HepG2 (cell line): Measurements from ENCODE around the gene SH3BP2. TPM values are rescaled to one million over a fixed set of nuclear protein-coding genes. Genes with fewer than 3 reads are reported as not detected.

Source experiments
- DMAP1 ChIP-seq: IDR thresholded peaks from 2 replicates; pipeline ENCODE4 v1.6.1; 2016
- EED ChIP-seq: sonication (generic); formaldehyde crosslinking; IDR thresholded peaks from 2 replicates; pipeline ENCODE4 v1.5.0; 2020; ENCODE audit warnings: mild to moderate bottlenecking, missing genetic modification reagents
- FOXP1 ChIP-seq, 2 experiments: fragments of 450-650 bp in 1 of 2; IDR thresholded peaks; 2 replicates each; pipeline ENCODE4 v1.6.1; 2017 to 2018; ENCODE audit warnings: antibody characterized with exemption in 1 of 2
- HNRNPUL1 ChIP-seq: fragments of 200-400 bp; formaldehyde crosslinking; IDR thresholded peaks from 2 replicates; pipeline ENCODE4 v1.6.1; 2017; ENCODE audit warnings: low read depth, mild to moderate bottlenecking, low read length, moderate library complexity
- HOXA9 ChIP-seq: sonication (generic); formaldehyde crosslinking; IDR thresholded peaks from 2 replicates; pipeline ENCODE4 v1.8.1; 2022; ENCODE audit warnings: missing genetic modification reagents, mild to moderate bottlenecking, moderate library complexity, borderline replicate concordance
- NCOA5 ChIP-seq: sonication (generic); formaldehyde crosslinking; IDR thresholded peaks from 2 replicates; pipeline ENCODE4 v1.4.0; 2020; ENCODE audit warnings: missing genetic modification reagents
- NPAS2 ChIP-seq: sonication (generic); formaldehyde crosslinking; IDR thresholded peaks from 2 replicates; pipeline ENCODE4 v1.8.0; 2022; ENCODE audit warnings: mild to moderate bottlenecking, missing genetic modification reagents, borderline replicate concordance
- SRSF1 ChIP-seq: fragments of 200-400 bp; formaldehyde crosslinking; optimal IDR thresholded peaks from 2 replicates; pipeline ENCODE3; 2017; ENCODE audit warnings: mild to moderate bottlenecking, low read depth, low read length, moderate library complexity
- TBP ChIP-seq: sonication (generic); formaldehyde crosslinking; IDR thresholded peaks from 2 replicates; pipeline ENCODE4 v1.5.0; 2020; ENCODE audit warnings: missing genetic modification reagents
- ZBTB8A ChIP-seq: sonication (generic); formaldehyde crosslinking; IDR thresholded peaks from 2 replicates; pipeline ENCODE4 v1.4.0; 2020; ENCODE audit warnings: mild to moderate bottlenecking, low read depth, missing genetic modification reagents, borderline replicate concordance
- ZNF205 ChIP-seq: IDR thresholded peaks from 2 replicates; pipeline ENCODE4 v1.6.1; 2018; ENCODE audit warnings: missing biosample characterization, missing genetic modification reagents
- ZNF331 ChIP-seq: sonication (generic); formaldehyde crosslinking; IDR thresholded peaks from 2 replicates; pipeline ENCODE4 v1.4.0; 2020; ENCODE audit warnings: missing genetic modification reagents
- ZNF354B ChIP-seq: sonication (generic); formaldehyde crosslinking; IDR thresholded peaks from 2 replicates; pipeline ENCODE4 v1.8.0; 2022; ENCODE audit warnings: mild to moderate bottlenecking, missing genetic modification reagents
- polyA plus RNA-seq, 8 experiments: library from polyadenylated mRNA; depleted of rRNA in 3 of 8; stranded (reverse) in 7 of 8; unstranded in 1 of 8; fragments of >200 nt; fragmentation: Illumina TruSeq in 4 of 8; extraction: Trizol in 4 of 8; gene quantifications; 2 replicates each; pipeline versions ENCODE4 v1.2.1 to v1.2.3, GENCODE V29; 2011 to 2016; ENCODE audit warnings: low read depth in 4 of 8, missing spikeins in 1 of 8, mixed read lengths in 1 of 8; ENCODE audit not compliant: insufficient read depth in 1 of 8
- total RNA-seq, 5 experiments: library from RNA; depleted of rRNA; stranded (reverse); fragments of >200 nt; fragmentation: Illumina TruSeq; extraction: Trizol; gene quantifications; 2 replicates each; pipeline ENCODE4 v1.2.3, GENCODE V29; 2016; ENCODE audit warnings: low read depth in 1 of 5
- TF ChIP-seq, protein P1 (sequence below): sonication (generic); formaldehyde crosslinking; IDR thresholded peaks from 2 replicates; pipeline ENCODE4 v1.5.0; 2020; ENCODE audit warnings: missing genetic modification reagents, mild to moderate bottlenecking, borderline replicate concordance
- TF ChIP-seq, protein P2 (sequence below): sonication (generic); formaldehyde crosslinking; IDR thresholded peaks from 2 replicates; pipeline ENCODE4 v1.9.0; 2021; ENCODE audit warnings: missing genetic modification reagents, borderline replicate concordance
- TF ChIP-seq, protein P3 (sequence below): sonication (generic); formaldehyde crosslinking; IDR thresholded peaks from 2 replicates; pipeline ENCODE4 v1.9.0; 2021; ENCODE audit warnings: mild to moderate bottlenecking, missing genetic modification reagents
- TF ChIP-seq, protein P4 (sequence below): sonication (generic); formaldehyde crosslinking; IDR thresholded peaks from 2 replicates; pipeline ENCODE4 v1.4.0; 2020; ENCODE audit warnings: mild to moderate bottlenecking, missing genetic modification reagents

The SH3BP2 gene
- total and polyA plus RNA-seq, 2 of the 13 experiments (the other 11 are each of a cell fraction or from before 2014, with no cell fraction given), result 16.9 to 34.5 TPM

DNA sequence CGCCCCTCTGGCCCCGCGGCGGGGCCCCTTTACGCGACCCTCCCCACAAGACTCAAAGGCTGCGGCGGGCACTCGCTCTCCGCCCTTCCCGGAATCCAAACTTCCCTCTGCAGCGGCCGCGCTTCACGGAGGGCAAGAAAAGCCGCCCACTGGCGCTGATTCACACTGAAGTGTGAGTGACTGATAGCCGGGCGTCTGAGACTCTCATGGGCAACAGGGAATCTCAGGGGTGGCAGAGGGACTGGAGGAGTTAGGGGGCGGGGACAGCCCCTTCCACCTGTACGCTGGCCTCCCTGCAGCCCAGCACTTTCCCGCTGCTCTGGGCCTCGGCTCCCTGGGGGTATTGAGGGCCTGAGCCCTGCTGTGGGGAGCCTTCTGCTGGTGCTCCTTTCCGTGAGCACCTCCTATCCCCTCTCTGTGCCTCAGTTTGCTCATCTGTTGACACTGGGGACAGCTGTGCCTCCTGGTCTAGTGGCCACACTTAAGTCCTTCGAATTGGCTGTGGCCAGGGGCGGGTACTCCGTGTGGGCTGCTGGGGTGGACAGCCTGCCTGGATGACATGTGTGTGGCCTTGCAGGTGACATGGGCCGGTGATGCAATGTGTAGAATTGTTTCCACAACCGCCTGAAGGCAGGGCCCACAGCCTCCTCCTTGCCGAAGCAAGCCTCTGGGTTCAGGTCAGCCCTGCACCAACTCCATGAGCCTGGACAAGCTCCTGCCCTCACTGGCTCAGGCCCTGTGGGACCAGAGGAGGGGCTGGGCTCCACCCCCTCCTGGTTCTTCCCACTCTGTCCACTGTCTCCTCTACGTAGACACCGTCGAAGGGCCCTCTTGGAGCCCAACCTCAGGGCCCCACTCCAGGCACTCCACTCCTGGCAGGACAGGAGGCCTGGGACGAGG lies 951 bp downstream of the SH3BP2 start (continued):
- no peak for TF ChIP-seq ZNF205 (CRISPR knock-in tag)
- TF ChIP-seq, protein P1, sequence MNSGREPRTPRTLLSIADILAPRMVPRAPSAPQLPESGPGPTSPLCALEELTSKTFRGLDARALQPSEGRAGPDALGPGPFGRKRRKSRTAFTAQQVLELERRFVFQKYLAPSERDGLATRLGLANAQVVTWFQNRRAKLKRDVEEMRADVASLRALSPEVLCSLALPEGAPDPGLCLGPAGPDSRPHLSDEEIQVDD (CRISPR knock-in tag), result no peak
- TF ChIP-seq, protein P2, sequence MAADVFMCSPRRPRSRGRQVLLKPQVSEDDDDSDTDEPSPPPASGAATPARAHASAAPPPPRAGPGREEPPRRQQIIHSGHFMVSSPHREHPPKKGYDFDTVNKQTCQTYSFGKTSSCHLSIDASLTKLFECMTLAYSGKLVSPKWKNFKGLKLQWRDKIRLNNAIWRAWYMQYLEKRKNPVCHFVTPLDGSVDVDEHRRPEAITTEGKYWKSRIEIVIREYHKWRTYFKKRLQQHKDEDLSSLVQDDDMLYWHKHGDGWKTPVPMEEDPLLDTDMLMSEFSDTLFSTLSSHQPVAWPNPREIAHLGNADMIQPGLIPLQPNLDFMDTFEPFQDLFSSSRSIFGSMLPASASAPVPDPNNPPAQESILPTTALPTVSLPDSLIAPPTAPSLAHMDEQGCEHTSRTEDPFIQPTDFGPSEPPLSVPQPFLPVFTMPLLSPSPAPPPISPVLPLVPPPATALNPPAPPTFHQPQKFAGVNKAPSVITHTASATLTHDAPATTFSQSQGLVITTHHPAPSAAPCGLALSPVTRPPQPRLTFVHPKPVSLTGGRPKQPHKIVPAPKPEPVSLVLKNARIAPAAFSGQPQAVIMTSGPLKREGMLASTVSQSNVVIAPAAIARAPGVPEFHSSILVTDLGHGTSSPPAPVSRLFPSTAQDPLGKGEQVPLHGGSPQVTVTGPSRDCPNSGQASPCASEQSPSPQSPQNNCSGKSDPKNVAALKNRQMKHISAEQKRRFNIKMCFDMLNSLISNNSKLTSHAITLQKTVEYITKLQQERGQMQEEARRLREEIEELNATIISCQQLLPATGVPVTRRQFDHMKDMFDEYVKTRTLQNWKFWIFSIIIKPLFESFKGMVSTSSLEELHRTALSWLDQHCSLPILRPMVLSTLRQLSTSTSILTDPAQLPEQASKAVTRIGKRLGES (CRISPR knock-in tag), result no peak; the same call in 1 of the 2 replicates
- no peak for TF ChIP-seq ZNF354B
- peak; percentile 70 for TF ChIP-seq EED
- no peak for TF ChIP-seq ZBTB8A
- no peak for TF ChIP-seq FOXP1 (IDR thresholded peaks at IDR 0.05)
- TF ChIP-seq FOXP1 (CRISPR knock-in tag; IDR thresholded peaks at IDR 0.05), result no peak
- TF ChIP-seq SRSF1, result no peak
- TF ChIP-seq HNRNPUL1, result no peak
- TF ChIP-seq DMAP1 (CRISPR knock-in tag), result peak; percentile 75; the same call in 1 of the 2 replicates
- TF ChIP-seq, protein P3, sequence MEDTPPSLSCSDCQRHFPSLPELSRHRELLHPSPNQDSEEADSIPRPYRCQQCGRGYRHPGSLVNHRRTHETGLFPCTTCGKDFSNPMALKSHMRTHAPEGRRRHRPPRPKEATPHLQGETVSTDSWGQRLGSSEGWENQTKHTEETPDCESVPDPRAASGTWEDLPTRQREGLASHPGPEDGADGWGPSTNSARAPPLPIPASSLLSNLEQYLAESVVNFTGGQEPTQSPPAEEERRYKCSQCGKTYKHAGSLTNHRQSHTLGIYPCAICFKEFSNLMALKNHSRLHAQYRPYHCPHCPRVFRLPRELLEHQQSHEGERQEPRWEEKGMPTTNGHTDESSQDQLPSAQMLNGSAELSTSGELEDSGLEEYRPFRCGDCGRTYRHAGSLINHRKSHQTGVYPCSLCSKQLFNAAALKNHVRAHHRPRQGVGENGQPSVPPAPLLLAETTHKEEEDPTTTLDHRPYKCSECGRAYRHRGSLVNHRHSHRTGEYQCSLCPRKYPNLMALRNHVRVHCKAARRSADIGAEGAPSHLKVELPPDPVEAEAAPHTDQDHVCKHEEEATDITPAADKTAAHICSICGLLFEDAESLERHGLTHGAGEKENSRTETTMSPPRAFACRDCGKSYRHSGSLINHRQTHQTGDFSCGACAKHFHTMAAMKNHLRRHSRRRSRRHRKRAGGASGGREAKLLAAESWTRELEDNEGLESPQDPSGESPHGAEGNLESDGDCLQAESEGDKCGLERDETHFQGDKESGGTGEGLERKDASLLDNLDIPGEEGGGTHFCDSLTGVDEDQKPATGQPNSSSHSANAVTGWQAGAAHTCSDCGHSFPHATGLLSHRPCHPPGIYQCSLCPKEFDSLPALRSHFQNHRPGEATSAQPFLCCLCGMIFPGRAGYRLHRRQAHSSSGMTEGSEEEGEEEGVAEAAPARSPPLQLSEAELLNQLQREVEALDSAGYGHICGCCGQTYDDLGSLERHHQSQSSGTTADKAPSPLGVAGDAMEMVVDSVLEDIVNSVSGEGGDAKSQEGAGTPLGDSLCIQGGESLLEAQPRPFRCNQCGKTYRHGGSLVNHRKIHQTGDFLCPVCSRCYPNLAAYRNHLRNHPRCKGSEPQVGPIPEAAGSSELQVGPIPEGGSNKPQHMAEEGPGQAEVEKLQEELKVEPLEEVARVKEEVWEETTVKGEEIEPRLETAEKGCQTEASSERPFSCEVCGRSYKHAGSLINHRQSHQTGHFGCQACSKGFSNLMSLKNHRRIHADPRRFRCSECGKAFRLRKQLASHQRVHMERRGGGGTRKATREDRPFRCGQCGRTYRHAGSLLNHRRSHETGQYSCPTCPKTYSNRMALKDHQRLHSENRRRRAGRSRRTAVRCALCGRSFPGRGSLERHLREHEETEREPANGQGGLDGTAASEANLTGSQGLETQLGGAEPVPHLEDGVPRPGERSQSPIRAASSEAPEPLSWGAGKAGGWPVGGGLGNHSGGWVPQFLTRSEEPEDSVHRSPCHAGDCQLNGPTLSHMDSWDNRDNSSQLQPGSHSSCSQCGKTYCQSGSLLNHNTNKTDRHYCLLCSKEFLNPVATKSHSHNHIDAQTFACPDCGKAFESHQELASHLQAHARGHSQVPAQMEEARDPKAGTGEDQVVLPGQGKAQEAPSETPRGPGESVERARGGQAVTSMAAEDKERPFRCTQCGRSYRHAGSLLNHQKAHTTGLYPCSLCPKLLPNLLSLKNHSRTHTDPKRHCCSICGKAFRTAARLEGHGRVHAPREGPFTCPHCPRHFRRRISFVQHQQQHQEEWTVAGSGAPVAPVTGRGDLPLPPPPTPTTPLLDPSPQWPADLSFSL (CRISPR knock-in tag), result no peak
- TF ChIP-seq TBP, result no peak
- no peak for TF ChIP-seq HOXA9 (CRISPR knock-in tag)
- peak; percentile 81 for TF ChIP-seq ZNF331
- no peak for TF ChIP-seq NCOA5
- TF ChIP-seq, protein P4, sequence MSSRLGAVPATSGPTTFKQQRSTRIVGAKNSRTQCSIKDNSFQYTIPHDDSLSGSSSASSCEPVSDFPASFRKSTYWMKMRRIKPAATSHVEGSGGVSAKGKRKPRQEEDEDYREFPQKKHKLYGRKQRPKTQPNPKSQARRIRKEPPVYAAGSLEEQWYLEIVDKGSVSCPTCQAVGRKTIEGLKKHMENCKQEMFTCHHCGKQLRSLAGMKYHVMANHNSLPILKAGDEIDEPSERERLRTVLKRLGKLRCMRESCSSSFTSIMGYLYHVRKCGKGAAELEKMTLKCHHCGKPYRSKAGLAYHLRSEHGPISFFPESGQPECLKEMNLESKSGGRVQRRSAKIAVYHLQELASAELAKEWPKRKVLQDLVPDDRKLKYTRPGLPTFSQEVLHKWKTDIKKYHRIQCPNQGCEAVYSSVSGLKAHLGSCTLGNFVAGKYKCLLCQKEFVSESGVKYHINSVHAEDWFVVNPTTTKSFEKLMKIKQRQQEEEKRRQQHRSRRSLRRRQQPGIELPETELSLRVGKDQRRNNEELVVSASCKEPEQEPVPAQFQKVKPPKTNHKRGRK, result peak; percentile 51; the same call in 1 of the 2 replicates
- no peak for TF ChIP-seq NPAS2 (CRISPR knock-in tag)
